Panc1 (cell line): ENCODE measurements around the gene MYO16. TPM values are rescaled to one million over a fixed set of nuclear protein-coding genes. Genes with fewer than 3 reads are reported as not detected.

Experiments
- ATAC-seq: fragments of 200-7000 bp; cut with Tn5 transposase; 2 replicates; pipeline ENCODE4 v1.9.1; 2020; ENCODE audit warnings: mild to moderate bottlenecking, moderate library complexity
- BruUV-seq: library from RNA; stranded (reverse); fragments of 400-500 nt; replicated peaks from 2 replicates; lab custom pipeline; 2021; lab: Mats Ljungman, UMichigan
- CTCF ChIA-PET: fragments of 300-600 bp; sonication (Branson Sonifier 250); formaldehyde crosslinking; loops from one replicate; lab custom pipeline; 2022; ENCODE audit warnings: antibody characterized with exemption; lab: Charles Lee
- POLR2A ChIA-PET: fragments of 300-600 bp; sonication (Branson Sonifier 250); formaldehyde crosslinking; loops from one replicate; lab custom pipeline; 2022; ENCODE audit warnings: antibody characterized with exemption; lab: Charles Lee
- DNase-seq: peaks from one replicate; pipeline ENCODE4 v3.0.0-alpha.2; 2010; ENCODE audit warnings: low read depth, low spot score
- H3K27ac ChIP-seq: 2 replicates; pipeline ENCODE4 v1.5.1; 2011; ENCODE audit warnings: mild to moderate bottlenecking, low read length, inconsistent platforms
- H3K27me3 ChIP-seq: fragments of 200-500 bp; sonication (Bioruptor generic); 2 replicates; pipeline ENCODE4 v1.6.0; 2014; ENCODE audit warnings: low read length, inconsistent platforms; ENCODE audit not compliant: control insufficient read depth, insufficient read depth
- H3K36me3 ChIP-seq: fragments of 200-500 bp; sonication (Bioruptor generic); 2 replicates; pipeline ENCODE4 v1.5.1; 2014; ENCODE audit warnings: inconsistent platforms, mild to moderate bottlenecking, low read length, moderate library complexity; ENCODE audit not compliant: control insufficient read depth, insufficient read depth
- H3K4me1 ChIP-seq: 2 replicates; pipeline ENCODE4 v1.5.1; 2011; ENCODE audit warnings: inconsistent platforms, mild to moderate bottlenecking, low read length, moderate library complexity; ENCODE audit not compliant: control insufficient read depth, insufficient read depth
- H3K4me3 ChIP-seq, 2 experiments: 2 replicates each; pipeline ENCODE4 v1.5.1; 2011 to 2012; ENCODE audit warnings: low read depth in 2 of 2, low read length in 2 of 2, mild to moderate bottlenecking in 2 of 2, inconsistent platforms in 1 of 2, moderate library complexity in 1 of 2
- H3K9me3 ChIP-seq: fragments of 200-500 bp; sonication (Bioruptor generic); 2 replicates; pipeline ENCODE4 v1.5.1; 2014; ENCODE audit warnings: low read depth, mild to moderate bottlenecking, inconsistent platforms, low read length, moderate library complexity; ENCODE audit not compliant: control insufficient read depth, insufficient read depth
- POLR2AphosphoS5 ChIP-seq: IDR thresholded peaks from 2 replicates; pipeline ENCODE4 v1.6.1; 2012; ENCODE audit warnings: mild to moderate bottlenecking, low read depth, low read length, moderate library complexity
- SIN3A ChIP-seq: IDR thresholded peaks from 2 replicates; pipeline ENCODE4 v1.6.1; 2012; ENCODE audit warnings: low read depth, mild to moderate bottlenecking, low read length, moderate library complexity, borderline replicate concordance; ENCODE audit not compliant: insufficient read depth
- TCF7L2 ChIP-seq: IDR thresholded peaks from 2 replicates; pipeline ENCODE4 v1.6.1; 2011; ENCODE audit warnings: mild to moderate bottlenecking, low read depth, low read length, inconsistent platforms
- in situ Hi-C: cut with HindIII; loops from 2 replicates; pipeline ENCODE4 v1.10.0; 2016; ENCODE audit warnings: low sequenced_read_pairs, low pct_unique_long_range_greater_than_20kb
- intact Hi-C: fragments of 100-400 bp; cut with micrococcal nuclease; formaldehyde crosslinking; loops from one replicate; pipeline ENCODE4 v1.10.0; 2022; ENCODE audit not compliant: unreplicated experiment
- total RNA-seq: library from RNA; stranded (reverse); gene quantifications from one replicate; pipeline ENCODE4 v1.2.1, GENCODE V29; 2021; ENCODE audit not compliant: unreplicated experiment
- TF ChIP-seq, protein P1 (sequence below), 2 experiments: IDR thresholded peaks; 2 replicates each; pipeline ENCODE4 v1.6.1; 2011 to 2012; ENCODE audit warnings: low read depth in 2 of 2, control low read depth in 1 of 2, low read length in 1 of 2, mild to moderate bottlenecking in 1 of 2, moderate library complexity in 1 of 2; ENCODE audit not compliant: insufficient read depth in 1 of 2
- TF ChIP-seq, protein P2 (sequence below): fragments of 450-650 bp; IDR thresholded peaks from 2 replicates; pipeline ENCODE4 v1.5.1; 2017; ENCODE audit warnings: mild to moderate bottlenecking

The MYO16 gene
- total RNA-seq, 1 experiment from 2014 or later, result 0.08 TPM

DNA sequence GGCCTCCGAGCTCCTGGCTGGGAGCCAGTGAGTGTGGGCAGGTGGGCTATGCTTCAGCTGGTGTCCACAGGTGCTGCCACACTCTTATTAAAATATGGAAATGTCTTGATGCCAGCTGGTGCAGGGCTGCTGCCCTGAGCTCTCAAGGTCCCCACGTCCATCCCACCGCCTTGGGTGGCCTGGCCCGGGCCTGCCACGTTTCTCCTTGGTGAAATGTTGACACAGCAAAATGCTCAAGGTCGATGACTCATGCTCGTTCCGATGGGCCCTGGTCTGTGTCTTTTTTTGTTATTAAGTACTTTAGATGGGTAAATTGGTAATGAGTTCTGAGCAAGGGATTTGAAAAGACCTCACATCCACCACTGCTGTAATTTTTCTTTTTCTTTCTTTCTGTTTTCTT lies 524.7 kb downstream of the MYO16 start:
- TF ChIP-seq TCF7L2 (no peak), POLR2AphosphoS5 (no peak), SIN3A (no peak)
- TF ChIP-seq, protein P1, sequence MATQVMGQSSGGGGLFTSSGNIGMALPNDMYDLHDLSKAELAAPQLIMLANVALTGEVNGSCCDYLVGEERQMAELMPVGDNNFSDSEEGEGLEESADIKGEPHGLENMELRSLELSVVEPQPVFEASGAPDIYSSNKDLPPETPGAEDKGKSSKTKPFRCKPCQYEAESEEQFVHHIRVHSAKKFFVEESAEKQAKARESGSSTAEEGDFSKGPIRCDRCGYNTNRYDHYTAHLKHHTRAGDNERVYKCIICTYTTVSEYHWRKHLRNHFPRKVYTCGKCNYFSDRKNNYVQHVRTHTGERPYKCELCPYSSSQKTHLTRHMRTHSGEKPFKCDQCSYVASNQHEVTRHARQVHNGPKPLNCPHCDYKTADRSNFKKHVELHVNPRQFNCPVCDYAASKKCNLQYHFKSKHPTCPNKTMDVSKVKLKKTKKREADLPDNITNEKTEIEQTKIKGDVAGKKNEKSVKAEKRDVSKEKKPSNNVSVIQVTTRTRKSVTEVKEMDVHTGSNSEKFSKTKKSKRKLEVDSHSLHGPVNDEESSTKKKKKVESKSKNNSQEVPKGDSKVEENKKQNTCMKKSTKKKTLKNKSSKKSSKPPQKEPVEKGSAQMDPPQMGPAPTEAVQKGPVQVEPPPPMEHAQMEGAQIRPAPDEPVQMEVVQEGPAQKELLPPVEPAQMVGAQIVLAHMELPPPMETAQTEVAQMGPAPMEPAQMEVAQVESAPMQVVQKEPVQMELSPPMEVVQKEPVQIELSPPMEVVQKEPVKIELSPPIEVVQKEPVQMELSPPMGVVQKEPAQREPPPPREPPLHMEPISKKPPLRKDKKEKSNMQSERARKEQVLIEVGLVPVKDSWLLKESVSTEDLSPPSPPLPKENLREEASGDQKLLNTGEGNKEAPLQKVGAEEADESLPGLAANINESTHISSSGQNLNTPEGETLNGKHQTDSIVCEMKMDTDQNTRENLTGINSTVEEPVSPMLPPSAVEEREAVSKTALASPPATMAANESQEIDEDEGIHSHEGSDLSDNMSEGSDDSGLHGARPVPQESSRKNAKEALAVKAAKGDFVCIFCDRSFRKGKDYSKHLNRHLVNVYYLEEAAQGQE (IDR thresholded peaks at IDR 0.05; ENCODE audit: insufficient read depth in 1 of 2, low read depth in 2 of 2, low read length in 1 of 2), result no peak
- TF ChIP-seq, protein P2, sequence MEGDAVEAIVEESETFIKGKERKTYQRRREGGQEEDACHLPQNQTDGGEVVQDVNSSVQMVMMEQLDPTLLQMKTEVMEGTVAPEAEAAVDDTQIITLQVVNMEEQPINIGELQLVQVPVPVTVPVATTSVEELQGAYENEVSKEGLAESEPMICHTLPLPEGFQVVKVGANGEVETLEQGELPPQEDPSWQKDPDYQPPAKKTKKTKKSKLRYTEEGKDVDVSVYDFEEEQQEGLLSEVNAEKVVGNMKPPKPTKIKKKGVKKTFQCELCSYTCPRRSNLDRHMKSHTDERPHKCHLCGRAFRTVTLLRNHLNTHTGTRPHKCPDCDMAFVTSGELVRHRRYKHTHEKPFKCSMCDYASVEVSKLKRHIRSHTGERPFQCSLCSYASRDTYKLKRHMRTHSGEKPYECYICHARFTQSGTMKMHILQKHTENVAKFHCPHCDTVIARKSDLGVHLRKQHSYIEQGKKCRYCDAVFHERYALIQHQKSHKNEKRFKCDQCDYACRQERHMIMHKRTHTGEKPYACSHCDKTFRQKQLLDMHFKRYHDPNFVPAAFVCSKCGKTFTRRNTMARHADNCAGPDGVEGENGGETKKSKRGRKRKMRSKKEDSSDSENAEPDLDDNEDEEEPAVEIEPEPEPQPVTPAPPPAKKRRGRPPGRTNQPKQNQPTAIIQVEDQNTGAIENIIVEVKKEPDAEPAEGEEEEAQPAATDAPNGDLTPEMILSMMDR, result no peak
- no TSS peak for BruUV-seq
- in situ Hi-C loops (no loop called here), intact Hi-C loops (no loop called here)
- ChIA-PET POLR2A (no interaction called here), CTCF (no interaction called here)
- no peak for DNase-seq
- Histone ChIP-seq H3K9me3 (no peaks in the 10 kb centered on the region), H3K4me3 (peak overlapping the region in 1 of 2 experiments; percentile 57; a peak in 2 of 4 replicates), H3K4me1 (peaks cover 43% of the 10 kb centered on the region), H3K27me3 (no peaks in the 10 kb centered on the region), H3K36me3 (no peaks in the 10 kb centered on the region), H3K27ac (peak overlapping the region; percentile 79)
- ATAC-seq, result 0 out of 2 replicates have a peak, but pooled peaks have one; percentile 23

DNA sequence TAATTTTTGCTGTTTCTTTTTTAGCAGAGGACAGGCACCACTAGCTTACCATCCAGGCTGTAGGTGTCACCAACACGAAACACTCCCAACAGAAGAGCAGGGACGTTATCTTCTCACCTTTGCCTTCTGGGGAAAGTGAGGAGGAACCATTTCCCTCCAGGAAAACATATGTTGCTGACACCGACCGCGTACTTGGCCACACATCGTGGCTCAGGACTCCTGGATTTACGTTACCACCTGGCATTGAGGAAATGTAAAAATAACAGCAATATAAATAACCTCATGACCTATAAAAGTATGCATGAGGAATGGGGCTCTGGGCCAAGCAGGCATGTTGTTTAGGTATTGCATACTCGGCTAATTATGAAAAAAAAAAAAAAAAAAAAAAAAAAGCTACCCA lies 525.1 kb downstream of the MYO16 start:
- no peak for ATAC-seq
- ChIA-PET POLR2A (interaction anchor here (0.6 to 0.7 kb wide), 3 partner anchors 16 to 733 kb away, joined by 7 to 16 read pairs (median 9); no protein-coding TSS in a partner anchor), CTCF (interaction anchor here (0.6 kb wide), 1 partner anchor 391 kb away, joined by 3 read pairs; no protein-coding TSS in a partner anchor)
- H3K27me3 ChIP-seq, result no peaks in the 10 kb centered on the region
- no peak for DNase-seq
- H3K9me3 ChIP-seq, result no peaks in the 10 kb centered on the region
- H3K4me1 ChIP-seq, result peaks cover 45% of the 10 kb centered on the region
- TF ChIP-seq SIN3A, result no peak
- no peak for TF ChIP-seq POLR2AphosphoS5
- TF ChIP-seq, protein P1 (IDR thresholded peaks at IDR 0.05; ENCODE audit: insufficient read depth in 1 of 2, low read depth in 2 of 2, low read length in 1 of 2), result no peak
- no peak for TF ChIP-seq TCF7L2
- TF ChIP-seq, protein P2, result no peak
- peak overlapping the region in 1 of 2 experiments; percentile 57; a peak in 2 of 4 replicates for H3K4me3 ChIP-seq
- in situ Hi-C loops, result no loop called here
- peak overlapping the region; percentile 79 for H3K27ac ChIP-seq
- BruUV-seq, result no TSS peak
- intact Hi-C loops, result no loop called here
- no peaks in the 10 kb centered on the region for H3K36me3 ChIP-seq
